Mucosa of descending colon (tissue), 3 donors: ENCODE data around the gene KIF9. TPM values are rescaled to one million over a fixed set of nuclear protein-coding genes. Genes with fewer than 3 reads are reported as not detected.

Experiments
- ATAC-seq: fragments of 200-7000 bp; cut with Tn5 transposase; one replicate; pipeline ENCODE4 v1.9.1; 2020; ENCODE audit warnings: mild to moderate bottlenecking, moderate library complexity
- DNase-seq, 3 donors: peaks; one replicate each; pipeline ENCODE4 v3.0.0-alpha.2; 2020
- H3K36me3 ChIP-seq: fragments of 200-600 bp; one replicate; pipeline ENCODE4 v1.8.0; 2021; ENCODE audit warnings: low read depth, mild to moderate bottlenecking
- H3K4me1 ChIP-seq: fragments of 200-600 bp; one replicate; pipeline ENCODE4 v1.8.0; 2021; ENCODE audit warnings: low read depth, mild to moderate bottlenecking
- H3K4me3 ChIP-seq: fragments of 200-600 bp; one replicate; pipeline ENCODE4 v1.8.0; 2021; ENCODE audit warnings: mild to moderate bottlenecking
- H3K9me3 ChIP-seq: fragments of 200-600 bp; one replicate; pipeline ENCODE4 v1.8.0; 2021; ENCODE audit warnings: mild to moderate bottlenecking
- intact Hi-C, 2 donors: fragments of 100-400 bp; cut with DNase I in 1 of 2; cut with micrococcal nuclease in 1 of 2; formaldehyde crosslinking; loops; one replicate each; pipeline versions ENCODE4 v1.11.0 to v1.11.1; 2022; cut with DNase I, micrococcal nuclease
- total RNA-seq, 3 donors: library from RNA; stranded (reverse); fragmentation: NEBNext Ultra II Directional in 2 of 3; extraction: Animal tissue kit (Norgen Biotek cat#: 25700) in 2 of 3; gene quantifications; one replicate each; pipeline versions ENCODE4 v1.2.1 to v1.2.4, GENCODE V29; 2021 to 2023
- TF ChIP-seq, protein P1 (sequence below): fragments of 200-600 bp; IDR thresholded peaks from one replicate; pipeline ENCODE4 v1.8.0; 2022; ENCODE audit warnings: antibody characterized with exemption, mild to moderate bottlenecking
- donor health status: DM: no; HTN: no; CAD: no; lungs with moderate emphysema.
- donor health status: DM: no; HTN: no; CAD: no.
- donor health status: DM: no; HTN: yes; CAD: no.

KIF9 gene
- total RNA-seq, 3 donors from 2014 or later = 5.8 to 9.5 (median 6.1) TPM

DNA sequence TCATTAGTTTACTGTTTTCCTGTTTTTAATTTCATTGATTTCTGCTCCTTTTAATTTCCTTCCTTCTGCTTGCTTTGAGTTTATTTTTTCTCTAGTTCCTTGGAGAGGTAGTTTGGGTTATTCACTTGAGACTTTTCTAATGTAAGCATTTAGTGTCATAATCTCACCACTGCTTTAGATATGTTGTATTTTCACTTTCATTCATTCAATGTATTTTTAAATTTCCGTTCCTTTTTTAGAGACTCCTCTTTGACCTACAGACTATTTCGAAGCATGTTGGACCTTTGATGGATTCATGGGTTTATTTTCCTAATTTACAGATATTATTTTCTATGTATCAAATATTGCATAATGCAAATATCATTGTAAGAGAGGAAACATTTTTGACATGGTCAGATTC is 23.4 kb upstream of the KIF9 start:
- ATAC-seq (no peak), DNase-seq (no peak)
- Histone ChIP-seq H3K9me3 (no peaks in the 10 kb centered on the region), H3K4me1 (no peaks in the 10 kb centered on the region), H3K36me3 (no peaks in the 10 kb centered on the region), H3K4me3 (no peak overlapping the region)
- TF ChIP-seq, protein P1, sequence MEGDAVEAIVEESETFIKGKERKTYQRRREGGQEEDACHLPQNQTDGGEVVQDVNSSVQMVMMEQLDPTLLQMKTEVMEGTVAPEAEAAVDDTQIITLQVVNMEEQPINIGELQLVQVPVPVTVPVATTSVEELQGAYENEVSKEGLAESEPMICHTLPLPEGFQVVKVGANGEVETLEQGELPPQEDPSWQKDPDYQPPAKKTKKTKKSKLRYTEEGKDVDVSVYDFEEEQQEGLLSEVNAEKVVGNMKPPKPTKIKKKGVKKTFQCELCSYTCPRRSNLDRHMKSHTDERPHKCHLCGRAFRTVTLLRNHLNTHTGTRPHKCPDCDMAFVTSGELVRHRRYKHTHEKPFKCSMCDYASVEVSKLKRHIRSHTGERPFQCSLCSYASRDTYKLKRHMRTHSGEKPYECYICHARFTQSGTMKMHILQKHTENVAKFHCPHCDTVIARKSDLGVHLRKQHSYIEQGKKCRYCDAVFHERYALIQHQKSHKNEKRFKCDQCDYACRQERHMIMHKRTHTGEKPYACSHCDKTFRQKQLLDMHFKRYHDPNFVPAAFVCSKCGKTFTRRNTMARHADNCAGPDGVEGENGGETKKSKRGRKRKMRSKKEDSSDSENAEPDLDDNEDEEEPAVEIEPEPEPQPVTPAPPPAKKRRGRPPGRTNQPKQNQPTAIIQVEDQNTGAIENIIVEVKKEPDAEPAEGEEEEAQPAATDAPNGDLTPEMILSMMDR = no peak
- intact Hi-C loops = no loop called here

DNA sequence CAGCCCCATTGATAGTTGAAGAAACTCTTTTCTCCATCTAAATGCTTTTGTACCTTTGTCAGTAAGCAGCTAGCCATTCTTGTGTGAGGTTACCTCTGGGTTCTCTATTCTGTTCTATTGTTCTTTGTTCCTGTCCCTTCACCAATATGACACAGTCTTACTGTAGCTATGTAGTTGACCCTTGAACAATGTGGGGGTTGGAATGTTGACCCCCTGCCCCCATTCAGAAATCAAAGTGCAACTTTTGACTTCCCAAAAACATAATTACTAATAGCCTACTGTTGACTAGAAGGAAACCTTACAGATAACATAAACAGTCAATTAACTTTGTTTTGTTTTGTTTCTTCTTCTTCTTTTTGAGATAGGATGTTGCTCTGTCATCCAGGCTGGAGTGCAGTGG is 18.9 kb upstream of the KIF9 start:
- intact Hi-C loops = no loop called here
- no peak for DNase-seq

DNA sequence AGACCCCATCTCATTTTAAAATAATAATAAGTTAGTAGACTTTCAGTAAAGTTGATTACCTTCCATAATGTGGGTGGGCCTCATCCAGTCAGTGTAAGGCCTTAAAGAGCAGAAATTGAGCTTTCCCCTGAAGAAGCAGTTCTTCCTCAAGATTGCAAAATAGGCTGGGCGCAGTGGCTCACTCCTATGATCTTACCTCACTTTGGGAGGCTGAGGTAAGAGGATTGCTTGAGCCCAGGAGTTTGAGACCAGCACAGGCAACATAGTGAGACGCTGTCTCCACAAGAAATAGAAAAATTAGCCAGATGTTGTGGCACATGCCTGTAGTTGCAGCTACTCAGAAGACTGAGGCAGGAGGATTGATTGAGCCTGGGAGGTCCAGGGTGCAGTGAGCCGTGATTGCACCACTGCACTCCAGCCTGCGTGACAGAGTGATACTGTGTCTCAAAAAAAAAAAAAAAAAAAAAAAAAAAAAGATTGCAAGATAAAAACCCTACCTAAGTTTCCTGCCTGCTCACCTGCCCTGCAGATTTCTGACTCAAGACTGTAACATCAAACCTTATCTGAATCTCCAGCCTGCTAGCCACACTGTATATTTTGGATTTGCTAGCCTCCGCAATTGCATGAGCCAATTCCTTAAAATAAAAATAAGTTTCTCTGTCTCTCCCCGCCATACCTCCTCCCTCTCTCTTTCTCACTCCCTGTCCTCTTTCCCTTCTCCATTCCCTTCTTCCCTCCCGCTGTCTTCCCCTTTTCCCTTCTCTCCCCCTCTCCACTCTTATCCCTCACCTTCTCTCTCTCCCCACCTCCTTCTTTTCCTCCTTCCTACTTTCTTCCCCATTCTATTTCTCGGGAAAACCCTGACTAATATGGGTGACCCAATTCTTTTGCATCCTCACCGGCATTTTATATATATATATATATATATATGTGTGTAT is 17.1 kb upstream of the KIF9 start:
- TF ChIP-seq, protein P1 = no peak
- Histone ChIP-seq H3K9me3 (no peaks in the 10 kb centered on the region), H3K4me3 (no peak overlapping the region), H3K4me1 (no peaks in the 10 kb centered on the region), H3K36me3 (no peaks in the 10 kb centered on the region)
- intact Hi-C loops = no loop called here
- ATAC-seq (no peak), DNase-seq (no peak)

More for the DNA sequence above, 18.9 kb upstream of the KIF9 start:
- Histone ChIP-seq H3K4me1 (no peaks in the 10 kb centered on the region), H3K9me3 (no peaks in the 10 kb centered on the region), H3K36me3 (no peaks in the 10 kb centered on the region), H3K4me3 (no peak overlapping the region)
- no peak for ATAC-seq
- TF ChIP-seq, protein P1 = no peak

DNA sequence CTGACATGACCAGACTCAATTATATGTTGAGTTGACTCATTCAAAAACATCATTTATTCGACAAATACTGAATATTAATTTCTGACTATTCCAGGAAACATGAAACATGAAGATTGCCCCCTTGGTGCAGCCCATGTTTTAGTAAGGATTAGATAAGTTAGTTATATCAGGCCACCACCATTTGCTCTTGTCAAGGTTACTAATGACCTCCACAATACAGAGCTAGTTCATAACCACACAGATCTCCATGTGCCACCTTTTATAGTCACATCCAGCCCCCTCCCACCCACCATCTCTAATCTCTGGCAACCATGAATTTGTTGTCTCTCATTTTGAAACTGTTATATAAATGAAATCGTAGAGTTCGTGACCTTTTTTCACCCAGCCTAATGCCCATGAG is 15.8 kb upstream of the KIF9 start:
- TF ChIP-seq, protein P1 = no peak
- ATAC-seq (no peak), DNase-seq (no peak)
- Histone ChIP-seq H3K4me3 (no peak overlapping the region), H3K4me1 (no peaks in the 10 kb centered on the region), H3K36me3 (no peaks in the 10 kb centered on the region), H3K9me3 (no peaks in the 10 kb centered on the region)
- intact Hi-C loops = no loop called here

DNA sequence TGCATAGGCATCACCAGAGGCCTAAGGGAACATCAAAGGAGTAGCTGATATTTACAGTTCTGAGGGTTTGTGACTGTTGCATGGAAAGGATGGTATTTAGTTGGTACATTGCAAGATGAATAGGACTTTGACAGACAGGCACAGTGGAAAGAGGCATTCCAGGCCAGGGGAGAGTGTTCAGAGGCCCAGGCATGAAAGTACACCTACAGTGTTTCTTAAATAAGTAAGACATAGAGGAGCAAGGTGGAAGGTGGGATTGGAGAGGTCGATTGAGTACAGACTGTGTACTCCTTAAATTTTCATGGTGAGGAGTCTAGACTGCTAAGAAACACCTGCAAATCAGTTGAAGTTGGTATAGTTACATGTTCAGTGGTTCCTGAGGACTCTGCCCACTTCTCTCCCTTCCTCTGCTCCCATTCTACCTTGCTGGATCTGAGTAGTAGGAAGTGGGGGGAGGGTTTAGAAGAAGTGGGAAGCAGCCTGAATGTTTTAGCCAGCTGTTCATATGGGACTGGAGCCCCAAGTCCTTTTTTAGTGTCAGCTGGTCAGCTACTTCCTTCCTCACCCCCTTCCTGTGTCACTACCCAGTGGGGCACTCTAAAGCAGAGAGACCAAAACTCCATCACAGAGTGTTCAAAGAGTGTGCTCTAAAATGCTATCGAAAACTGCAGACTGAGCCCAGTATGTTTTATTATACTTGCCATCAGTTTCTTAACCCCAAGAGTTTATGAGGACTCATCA is 14.1 kb upstream of the KIF9 start:
- TF ChIP-seq, protein P1 = no peak
- H3K4me3 ChIP-seq = no peak overlapping the region
- no peak for ATAC-seq

More for the DNA sequence above, 14.1 kb upstream of the KIF9 start:
- Histone ChIP-seq H3K9me3 (no peaks in the 10 kb centered on the region), H3K36me3 (no peaks in the 10 kb centered on the region), H3K4me1 (no peaks in the 10 kb centered on the region)
- DNase-seq = no peak
- intact Hi-C loops = no loop called here
